ENCODE measurements around the gene SCYL2.

The SCYL2 gene

DNA sequence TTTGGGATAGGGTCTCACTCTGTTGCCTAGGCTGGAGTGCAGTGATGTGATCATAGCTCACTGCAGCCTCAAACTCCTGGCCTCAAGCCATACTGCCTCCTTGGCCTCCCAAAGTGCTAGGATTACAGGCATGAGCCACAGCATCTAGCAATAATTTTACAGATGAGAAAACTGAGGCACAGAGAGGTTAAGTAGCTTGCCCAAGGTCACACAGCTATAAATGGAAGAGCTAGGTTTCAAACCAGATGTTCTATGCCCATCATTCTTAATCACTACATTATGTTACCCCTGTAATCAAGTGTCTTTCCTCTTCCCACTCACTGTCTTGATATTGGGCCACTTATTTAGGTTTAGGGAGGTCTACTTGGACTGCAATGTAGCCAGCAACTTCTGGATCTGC is 93.5 kb downstream of the SCYL2 start:
- DNase-seq (ENCODE audit: low read depth), result no peak
- H3K4me3 ChIP-seq (ENCODE audit: control insufficient read depth, low read depth, low read length), result no peak overlapping the region
- TF ChIP-seq, protein P1, sequence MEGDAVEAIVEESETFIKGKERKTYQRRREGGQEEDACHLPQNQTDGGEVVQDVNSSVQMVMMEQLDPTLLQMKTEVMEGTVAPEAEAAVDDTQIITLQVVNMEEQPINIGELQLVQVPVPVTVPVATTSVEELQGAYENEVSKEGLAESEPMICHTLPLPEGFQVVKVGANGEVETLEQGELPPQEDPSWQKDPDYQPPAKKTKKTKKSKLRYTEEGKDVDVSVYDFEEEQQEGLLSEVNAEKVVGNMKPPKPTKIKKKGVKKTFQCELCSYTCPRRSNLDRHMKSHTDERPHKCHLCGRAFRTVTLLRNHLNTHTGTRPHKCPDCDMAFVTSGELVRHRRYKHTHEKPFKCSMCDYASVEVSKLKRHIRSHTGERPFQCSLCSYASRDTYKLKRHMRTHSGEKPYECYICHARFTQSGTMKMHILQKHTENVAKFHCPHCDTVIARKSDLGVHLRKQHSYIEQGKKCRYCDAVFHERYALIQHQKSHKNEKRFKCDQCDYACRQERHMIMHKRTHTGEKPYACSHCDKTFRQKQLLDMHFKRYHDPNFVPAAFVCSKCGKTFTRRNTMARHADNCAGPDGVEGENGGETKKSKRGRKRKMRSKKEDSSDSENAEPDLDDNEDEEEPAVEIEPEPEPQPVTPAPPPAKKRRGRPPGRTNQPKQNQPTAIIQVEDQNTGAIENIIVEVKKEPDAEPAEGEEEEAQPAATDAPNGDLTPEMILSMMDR (IDR thresholded peaks at IDR 0.05; ENCODE audit: control insufficient read depth, insufficient read depth, low read depth, low read length, missing control alignments), result no peak

DNA sequence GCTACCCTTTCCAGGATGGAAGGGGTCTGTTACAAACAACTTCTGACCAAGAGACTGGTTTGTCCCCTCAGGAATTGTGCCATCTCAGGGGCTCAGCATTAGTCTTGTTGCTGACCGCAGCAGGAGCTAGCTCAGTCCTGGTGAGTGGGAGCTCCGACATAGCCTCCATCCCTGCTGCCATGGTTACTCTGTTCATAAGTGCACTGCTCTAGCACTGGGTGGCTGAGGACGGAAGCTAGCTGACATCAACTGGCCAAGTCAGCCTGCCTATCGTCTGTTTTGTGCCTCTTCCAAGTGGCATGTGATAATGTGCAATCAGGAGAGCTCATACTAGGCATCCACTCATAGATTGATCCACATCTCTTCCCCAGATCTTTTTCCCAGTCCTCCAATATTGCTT is 97.3 kb downstream of the SCYL2 start:
- no peak for DNase-seq (ENCODE audit: low read depth)
- TF ChIP-seq, protein P1 (IDR thresholded peaks at IDR 0.05; ENCODE audit: control insufficient read depth, insufficient read depth, low read depth, low read length, missing control alignments), result no peak
- H3K4me3 ChIP-seq (ENCODE audit: control insufficient read depth, low read depth, low read length), result no peak overlapping the region

DNA sequence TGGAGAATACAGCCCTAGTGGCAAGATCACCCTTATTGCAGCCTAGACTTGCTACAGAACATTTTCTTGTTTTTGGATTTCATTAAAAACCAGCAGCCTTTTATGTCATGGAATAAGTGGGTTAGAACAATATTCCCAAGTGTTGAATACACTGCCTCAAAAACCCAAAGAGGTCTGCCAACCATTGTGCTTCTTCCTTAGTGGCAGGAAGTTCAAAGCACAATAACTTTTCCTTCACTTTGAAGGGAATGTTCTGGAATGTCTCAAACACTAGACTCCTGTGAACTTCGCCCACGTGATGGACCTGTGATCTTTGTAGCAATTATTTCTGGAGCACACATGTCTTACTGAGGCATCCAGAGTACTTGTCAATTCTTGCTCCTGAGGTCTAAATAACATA is 98.4 kb downstream of the SCYL2 start:
- TF ChIP-seq, protein P1 (IDR thresholded peaks at IDR 0.05; ENCODE audit: control insufficient read depth, insufficient read depth, low read depth, low read length, missing control alignments), result no peak
- H3K4me3 ChIP-seq (ENCODE audit: control insufficient read depth, low read depth, low read length), result no peak overlapping the region
- DNase-seq (ENCODE audit: low read depth), result no peak

DNA sequence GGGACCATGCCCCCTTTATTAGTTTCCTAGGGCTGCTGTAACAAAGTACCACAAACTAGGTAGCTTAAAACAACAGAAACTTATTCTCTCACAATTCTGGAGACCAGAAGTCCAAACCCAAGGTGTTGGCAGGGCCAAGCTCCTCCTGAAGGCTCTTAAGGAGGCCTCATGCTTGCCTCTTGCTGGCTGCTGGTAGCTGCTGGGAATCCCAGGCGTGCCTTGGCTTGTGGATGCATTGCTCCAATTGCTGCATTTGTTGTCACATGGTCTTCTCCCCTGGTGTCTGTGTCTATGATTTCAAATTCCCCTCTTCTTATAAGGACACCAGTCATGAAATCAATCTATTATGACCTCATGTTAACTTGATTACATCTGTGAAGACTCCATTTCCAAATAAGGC is 101.1 kb downstream of the SCYL2 start:
- TF ChIP-seq, protein P1 (IDR thresholded peaks at IDR 0.05; ENCODE audit: control insufficient read depth, insufficient read depth, low read depth, low read length, missing control alignments), result no peak
- no peak for DNase-seq (ENCODE audit: low read depth)
- H3K4me3 ChIP-seq (ENCODE audit: control insufficient read depth, low read depth, low read length), result no peak overlapping the region

DNA sequence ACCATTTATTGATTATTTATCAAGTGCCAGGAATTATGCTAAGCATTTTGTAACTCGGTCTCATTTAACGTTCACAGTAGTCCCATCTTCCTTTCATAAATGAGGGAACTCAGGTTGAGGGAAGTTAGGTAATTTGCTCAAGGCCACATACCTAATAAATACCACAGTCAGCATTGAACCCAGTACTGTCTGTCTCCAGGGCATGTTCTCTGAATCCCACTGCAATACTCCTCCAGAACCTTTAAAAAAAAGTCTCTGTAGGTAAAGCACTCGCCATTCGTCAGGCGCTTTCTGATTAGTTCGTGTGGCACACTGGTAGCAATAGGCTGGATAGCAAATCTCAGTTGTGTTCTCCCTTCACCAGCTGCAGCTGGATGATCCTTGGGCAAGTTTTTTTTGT is 104.2 kb downstream of the SCYL2 start:
- no peak for DNase-seq (ENCODE audit: low read depth)
- no peak overlapping the region for H3K4me3 ChIP-seq (ENCODE audit: control insufficient read depth, low read depth, low read length)
- TF ChIP-seq, protein P1 (IDR thresholded peaks at IDR 0.05; ENCODE audit: control insufficient read depth, insufficient read depth, low read depth, low read length, missing control alignments), result no peak

DNA sequence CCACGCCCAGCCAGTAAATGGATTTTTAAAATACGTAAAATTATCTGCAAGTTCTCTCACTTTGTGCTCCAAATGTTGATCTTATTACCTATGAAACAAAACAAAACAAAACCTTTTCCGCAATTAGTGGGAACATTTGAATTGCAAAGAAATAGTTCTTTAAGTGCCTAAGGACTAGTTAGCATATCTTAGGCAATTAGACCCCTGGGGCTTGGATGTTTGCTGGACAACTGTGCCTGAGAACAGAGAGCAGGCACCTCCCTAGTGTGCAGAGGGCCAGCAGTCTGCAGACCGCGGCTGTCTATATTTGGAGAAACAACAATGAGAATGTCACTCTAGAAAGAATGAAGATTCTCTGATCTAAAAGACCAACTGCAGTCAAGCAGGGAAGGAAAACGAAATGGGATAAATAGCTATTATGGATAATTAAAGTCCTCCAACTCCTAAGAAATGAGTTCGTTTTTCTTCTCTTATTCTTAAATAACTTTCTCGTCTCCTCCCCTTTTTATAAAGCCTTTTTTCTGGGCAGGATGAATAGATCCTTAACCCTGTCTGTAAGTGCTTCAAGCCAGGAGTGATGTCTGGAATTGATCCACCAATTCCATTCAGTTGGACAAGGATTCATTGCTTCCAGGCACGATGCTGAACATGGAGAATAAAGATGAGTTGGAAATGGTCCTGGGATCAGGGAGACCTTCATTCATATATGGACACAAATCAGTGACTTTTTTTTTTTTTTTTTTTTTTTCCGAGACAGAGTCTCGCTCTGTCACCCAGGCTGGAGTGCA is 106.1 kb downstream of the SCYL2 start:
- H3K4me3 ChIP-seq (ENCODE audit: control insufficient read depth, low read depth, low read length), result no peak overlapping the region
- no peak for DNase-seq (ENCODE audit: low read depth)
- TF ChIP-seq, protein P1 (IDR thresholded peaks at IDR 0.05; ENCODE audit: control insufficient read depth, insufficient read depth, low read depth, low read length, missing control alignments), result no peak
